ENCODE results near the gene UBQLN3.

UBQLN3 gene

DNA sequence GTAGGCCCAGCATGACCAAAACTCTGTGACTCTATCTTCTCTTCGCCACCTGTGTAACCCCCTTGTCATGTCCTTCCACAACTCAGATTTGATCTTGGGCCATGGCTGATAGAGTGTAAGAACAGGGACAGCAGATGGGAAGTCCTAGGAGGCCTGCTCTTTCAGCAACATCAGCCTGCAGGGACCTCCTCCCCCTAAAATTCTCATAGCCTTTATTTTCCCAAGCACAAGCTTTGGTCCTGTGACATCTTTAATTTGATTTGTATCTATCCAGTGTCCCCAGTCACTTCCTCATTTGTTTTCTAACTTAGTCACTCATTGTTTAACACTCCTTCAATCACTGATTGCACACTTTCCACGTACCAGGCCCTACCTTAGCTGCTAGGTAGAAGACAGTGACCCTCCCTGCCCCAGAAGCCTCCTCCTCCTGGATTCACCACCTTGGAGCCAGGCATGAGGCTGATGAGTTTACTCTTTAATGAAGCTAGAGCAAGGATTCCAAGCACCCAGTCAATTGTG, 5.3 kb downstream of the UBQLN3 start:
- no peak for DNase-seq

DNA sequence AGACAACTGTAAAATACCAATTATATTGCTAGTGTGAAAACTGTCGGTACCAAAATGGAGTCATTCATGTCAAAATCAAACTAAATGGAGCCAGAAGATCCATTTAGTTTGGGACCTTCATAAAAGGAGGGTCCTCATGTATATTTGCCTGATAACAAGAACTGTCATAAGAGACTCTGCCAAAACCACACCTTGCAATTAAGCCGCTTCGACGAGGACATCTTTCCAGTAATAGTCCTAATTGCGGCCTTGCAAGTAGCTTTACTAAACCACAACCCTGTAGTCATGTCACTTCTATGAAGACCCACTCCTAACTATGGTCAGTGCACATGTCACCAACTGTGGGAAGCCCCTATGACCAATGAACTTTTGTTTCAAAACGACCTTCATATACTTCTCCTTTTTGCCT, 9.4 kb downstream of the UBQLN3 start:
- DNase-seq, result no peak

DNA sequence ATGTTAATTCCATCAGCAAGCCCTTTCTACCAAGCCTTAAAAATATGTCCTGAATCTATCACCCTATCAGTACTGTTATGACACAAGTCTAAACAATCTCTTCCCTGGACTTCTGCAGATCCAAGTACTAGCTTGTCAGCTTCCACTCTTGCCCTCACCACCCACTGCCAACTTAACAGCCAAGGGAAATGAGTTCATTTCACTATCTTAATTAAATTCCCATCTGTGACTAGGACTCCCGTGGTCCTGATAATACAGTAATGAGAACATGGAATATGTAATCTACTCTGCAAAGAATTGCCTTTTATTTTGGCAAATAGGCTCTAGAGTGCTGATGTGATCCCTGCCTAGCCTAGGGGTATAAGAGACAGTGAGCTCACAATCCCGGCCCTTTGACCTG, 10.1 kb downstream of the UBQLN3 start:
- DNase-seq, result no peak

DNA sequence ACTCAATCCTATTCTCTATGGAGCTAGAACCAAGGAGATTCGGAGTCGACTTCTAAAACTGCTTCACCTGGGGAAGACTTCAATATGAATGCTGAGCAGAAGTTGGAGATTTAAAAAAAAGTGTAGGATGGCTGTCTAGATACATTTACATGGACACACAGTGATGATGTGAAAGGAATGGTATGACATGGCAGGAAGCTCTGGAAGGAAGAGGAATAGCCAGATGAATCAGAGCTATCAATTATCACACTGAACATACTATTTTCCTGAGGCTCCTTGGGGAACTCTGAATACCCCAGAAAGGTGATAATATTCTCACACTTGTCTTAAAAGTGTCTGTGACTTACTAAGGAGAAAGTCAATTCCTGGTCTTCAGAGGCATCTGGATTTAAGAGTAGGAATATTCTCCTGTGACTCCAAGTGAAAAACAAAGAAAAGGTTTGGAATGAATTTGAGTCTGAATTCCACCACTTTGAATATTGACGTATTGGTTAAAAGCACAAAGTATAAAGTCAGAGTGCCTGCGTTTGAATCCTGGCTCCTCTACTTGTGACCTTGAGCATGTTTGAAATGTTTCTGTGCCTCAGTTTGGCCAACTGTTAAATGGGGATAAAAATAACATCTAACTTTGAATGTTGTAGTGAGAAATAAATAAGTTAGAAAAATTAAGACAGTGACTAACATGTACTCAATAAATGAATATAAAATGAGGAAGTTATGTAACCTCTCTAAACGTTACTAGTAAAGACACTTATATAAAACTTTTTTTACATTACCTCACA, 20.0 kb downstream of the UBQLN3 start:
- no peak for DNase-seq

DNA sequence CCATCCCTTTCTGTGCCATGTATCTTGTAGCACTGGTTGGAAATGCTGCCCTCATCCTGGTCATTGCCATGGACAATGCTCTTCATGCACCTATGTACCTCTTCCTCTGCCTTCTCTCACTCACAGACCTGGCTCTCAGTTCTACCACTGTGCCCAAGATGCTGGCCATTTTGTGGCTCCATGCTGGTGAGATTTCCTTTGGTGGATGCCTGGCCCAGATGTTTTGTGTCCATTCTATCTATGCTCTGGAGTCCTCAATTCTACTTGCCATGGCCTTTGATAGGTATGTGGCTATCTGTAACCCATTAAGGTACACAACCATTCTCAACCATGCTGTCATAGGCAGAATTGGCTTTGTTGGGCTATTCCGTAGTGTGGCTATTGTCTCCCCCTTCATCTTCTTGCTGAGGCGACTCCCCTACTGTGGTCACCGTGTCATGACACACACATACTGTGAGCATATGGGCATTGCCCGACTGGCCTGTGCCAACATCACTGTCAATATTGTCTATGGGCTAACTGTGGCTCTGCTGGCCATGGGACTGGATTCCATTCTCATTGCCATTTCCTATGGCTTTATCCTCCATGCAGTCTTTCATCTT, 20.9 kb downstream of the UBQLN3 start:
- no peak for DNase-seq

DNA sequence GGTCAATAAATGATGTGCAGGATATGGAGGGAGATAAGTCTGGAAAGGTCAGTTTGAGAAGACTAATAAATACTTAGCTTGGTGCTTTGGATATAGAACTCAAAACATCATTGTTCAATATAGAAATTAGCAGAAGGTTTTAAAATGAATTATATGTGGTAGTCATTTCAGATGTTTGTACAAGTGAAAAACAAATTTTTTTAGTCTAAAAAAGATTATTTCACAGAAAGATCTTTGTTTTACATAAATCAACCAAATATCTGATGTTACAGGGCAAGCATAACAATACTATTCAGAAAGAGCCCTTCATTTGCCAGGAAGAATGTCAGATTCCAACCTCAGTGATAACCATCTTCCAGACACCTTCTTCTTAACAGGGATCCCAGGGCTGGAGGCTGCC, 21.4 kb downstream of the UBQLN3 start, which contains the start of gene OR52D1:
OR52D1 (plus strand) TSS at position 301 of the 400 bp plus-strand sequence; CDS start at position 323, 22 bp downstream.
- DNase-seq, result no peak

DNA sequence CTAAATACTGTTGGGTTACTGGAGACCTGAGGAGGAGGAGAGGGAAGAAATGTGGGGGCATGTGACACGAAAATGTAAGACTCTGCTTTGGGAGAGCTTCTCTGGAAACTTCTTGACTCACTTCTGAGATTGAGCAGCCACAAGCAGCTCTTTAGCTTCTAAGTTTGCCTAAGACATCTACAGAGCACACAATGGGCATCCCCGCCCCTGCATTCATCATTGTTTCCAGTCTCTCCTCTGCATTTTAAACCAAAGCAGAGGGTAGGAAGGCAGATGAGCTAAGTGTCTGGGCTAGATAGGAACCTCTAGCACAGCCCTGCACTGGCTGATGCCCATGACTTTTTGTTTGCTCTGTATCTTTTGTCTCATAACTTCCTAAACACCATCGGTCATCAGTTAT, 23.3 kb downstream of the UBQLN3 start:
- DNase-seq, result no peak

DNA sequence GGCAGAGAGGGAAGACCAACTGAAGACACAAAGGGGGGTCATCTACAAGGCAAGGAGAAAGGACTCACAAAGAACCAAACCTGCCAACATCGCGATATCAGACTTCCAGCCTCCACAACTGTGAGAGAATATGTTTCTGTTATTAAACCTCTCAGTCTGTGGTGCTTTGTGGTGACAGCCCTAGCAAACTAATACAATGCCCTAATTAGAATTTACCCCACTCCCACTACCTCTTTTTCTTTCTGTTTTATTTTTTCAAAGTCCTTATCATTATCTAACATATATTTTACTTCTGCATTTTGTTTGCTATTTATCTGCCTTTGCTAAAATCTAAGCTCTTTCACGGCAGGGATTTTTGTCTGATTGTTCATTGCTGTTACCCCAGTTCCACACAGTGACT, 23.8 kb downstream of the UBQLN3 start:
- no peak for DNase-seq

DNA sequence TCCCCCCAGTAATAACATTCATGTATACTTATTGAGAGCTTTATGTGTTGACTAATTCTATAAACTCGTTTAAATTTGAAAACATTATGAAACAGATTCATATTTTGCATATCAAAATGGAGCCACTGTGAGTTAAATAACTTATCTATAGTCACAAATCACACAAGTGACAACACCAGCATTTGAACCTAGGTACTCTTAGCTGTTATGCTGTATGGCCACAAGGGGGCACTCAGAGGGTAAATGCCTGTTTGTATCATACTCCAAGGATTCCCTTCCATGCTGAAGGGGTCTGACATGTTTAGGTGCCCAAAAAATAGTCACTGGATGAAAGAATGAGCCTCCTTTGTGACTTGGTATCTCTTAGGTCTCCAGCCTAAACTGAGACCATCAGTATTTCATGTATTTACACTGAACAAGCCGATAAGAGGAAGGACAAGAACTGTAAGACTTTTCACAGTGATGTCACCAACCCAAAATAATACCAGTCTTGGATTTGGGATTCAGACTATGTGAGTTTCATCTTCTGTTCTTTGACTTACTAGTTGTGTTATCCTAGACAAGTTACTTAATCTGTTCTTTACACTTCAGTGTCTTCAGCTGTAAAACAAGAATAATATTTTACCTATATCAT, 33.5 kb downstream of the UBQLN3 start:
- DNase-seq, result no peak

DNA sequence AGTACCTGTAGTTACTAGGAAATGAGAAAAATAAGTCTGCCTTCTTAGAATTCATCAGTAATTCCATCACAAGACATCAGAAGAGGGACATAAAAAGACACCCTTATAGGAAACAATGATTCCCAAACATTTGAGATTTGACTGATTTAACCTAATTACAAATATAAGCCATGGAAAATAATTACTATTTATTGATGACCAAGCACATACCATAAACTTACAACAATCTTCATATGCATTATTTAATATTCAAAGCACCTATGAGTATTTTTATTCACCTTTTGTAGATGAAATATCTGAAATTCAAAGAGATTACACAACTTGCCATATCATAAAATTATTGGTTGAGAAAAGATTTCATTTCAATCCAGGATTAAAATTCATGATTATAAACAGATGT, 35.8 kb downstream of the UBQLN3 start:
- DNase-seq, result no peak

DNA sequence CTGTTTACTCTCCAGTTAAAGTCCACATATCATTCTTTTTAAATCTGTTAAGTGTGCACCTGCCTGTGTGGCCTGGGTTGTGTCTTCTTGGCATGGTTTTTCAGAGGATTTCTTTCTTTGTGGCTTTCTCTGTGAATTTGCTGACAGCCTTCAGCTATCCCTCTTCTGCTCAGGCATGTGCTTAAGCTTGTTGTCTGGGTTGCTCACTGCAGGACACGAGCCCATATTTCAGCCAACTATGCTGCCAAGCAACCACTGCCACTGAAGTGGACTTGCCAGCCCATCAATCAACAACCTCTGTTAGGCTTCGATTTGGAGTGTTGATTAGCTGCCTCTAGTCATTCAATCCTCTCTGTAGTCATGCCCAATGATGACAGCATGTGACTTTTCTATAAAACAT, 42.2 kb downstream of the UBQLN3 start:
- DNase-seq, result no peak

DNA sequence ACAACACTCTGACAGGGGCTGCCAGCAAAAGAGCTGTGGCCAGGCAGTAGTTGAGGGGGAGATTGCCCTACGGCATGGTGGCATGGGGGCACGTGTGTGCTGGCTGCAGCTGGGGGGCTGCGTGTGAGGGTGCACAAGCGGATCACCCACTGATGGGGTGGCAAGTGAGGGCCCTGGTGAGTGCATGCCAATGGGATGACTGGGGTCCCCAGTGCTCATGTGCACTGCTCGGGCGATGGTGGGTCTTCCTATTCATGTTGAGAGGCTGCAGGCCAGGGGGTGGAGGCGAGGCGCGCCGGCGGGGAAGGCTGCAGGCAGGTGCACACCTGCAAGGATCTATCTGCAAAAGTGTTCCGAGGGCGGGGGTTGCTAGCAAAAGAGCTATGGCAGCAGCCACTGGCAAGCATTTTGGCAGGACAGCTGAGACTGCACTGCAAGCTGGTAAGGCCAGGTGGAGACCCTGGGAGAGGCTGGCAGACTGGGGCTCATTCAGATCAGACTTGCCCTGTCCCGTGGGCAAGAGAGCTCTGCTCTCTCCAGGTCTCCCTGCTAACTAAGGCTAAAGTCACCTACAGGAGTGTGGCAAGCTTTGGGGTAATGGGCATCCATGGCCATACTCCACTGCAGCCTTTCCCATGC, 48.7 kb downstream of the UBQLN3 start:
- no peak for DNase-seq
